ENCODE results near the gene SHISA9.

Gene SHISA9

DNA sequence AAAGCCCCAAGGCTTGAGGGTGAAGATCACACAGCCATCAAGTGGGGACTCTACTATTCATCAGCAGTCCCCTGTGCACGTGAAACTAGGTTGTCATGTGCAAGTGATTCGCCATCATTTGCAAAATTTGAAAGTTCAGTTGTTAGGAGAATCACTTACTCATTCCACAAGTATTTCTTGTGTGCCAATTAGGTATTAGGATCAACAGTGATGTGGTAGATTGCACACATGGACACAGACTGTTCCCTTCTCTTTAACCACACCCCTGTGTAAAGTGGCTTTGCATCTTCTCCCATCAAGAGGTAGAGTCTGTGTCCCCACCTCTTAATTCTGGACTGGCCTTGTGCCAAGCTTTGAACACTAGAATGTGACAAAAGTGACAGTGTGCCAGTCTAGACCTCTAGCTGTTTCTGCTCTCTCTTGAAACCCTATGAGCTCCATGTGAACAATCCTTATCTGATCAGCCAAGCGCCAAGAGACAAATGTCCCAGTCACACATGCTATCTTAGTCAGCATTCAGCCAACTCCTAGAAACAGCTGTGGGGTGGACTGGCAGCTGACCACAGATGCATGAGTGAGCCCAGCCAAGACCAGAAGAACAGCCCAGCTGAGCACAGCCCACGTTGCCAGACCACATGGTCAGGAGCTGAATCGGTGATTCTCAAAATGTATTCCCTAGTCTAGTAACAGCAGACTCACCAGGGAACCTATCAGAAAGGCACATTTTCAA is 31.5 kb upstream of the SHISA9 start:
- no peak overlapping the region for H3K27ac ChIP-seq
- TF ChIP-seq, protein P1, sequence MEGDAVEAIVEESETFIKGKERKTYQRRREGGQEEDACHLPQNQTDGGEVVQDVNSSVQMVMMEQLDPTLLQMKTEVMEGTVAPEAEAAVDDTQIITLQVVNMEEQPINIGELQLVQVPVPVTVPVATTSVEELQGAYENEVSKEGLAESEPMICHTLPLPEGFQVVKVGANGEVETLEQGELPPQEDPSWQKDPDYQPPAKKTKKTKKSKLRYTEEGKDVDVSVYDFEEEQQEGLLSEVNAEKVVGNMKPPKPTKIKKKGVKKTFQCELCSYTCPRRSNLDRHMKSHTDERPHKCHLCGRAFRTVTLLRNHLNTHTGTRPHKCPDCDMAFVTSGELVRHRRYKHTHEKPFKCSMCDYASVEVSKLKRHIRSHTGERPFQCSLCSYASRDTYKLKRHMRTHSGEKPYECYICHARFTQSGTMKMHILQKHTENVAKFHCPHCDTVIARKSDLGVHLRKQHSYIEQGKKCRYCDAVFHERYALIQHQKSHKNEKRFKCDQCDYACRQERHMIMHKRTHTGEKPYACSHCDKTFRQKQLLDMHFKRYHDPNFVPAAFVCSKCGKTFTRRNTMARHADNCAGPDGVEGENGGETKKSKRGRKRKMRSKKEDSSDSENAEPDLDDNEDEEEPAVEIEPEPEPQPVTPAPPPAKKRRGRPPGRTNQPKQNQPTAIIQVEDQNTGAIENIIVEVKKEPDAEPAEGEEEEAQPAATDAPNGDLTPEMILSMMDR (conservative IDR thresholded peaks at IDR 0.05), result no peak

DNA sequence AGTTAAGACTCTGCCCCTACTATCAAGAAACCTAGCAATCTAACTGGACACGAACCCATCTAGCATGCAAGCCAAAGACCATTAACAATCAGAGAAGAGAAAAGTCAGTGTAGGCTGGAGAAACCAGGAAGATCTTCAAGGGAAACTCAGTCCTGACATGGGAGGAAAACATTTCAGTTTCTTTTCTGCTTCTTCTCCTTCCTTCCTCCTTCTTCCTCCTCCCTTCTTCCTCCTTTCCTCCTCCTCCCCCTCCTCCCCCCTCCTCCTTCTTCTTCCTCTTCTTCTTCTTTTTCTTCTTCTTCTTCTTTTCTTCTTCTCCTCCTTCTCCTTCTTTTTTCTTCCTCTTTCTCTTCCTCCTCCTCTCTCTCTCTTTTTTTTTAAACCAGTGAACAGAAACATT is 29.6 kb upstream of the SHISA9 start:
- no peak overlapping the region for H3K27ac ChIP-seq
- TF ChIP-seq, protein P1 (conservative IDR thresholded peaks at IDR 0.05), result no peak

DNA sequence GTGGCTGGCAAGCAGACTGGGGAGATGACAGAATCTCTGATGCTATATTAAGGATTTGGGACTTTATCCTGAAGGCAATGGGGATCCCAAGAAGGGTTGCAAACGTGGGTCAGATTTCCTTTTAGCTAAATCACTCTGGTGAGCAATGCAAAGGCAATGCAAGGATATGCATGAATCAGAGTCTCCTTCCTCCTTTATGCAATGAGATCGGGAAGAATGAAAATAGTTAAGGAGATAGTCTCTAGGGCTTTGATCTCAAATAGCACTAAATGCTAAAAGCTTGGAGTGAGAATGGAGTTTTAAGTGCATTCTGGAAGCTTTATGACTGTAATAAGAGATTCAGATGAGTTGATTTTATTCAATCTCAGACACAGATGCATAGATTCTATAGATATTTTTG is 27.2 kb upstream of the SHISA9 start:
- TF ChIP-seq, protein P1 (conservative IDR thresholded peaks at IDR 0.05), result no peak
- H3K27ac ChIP-seq, result no peak overlapping the region

DNA sequence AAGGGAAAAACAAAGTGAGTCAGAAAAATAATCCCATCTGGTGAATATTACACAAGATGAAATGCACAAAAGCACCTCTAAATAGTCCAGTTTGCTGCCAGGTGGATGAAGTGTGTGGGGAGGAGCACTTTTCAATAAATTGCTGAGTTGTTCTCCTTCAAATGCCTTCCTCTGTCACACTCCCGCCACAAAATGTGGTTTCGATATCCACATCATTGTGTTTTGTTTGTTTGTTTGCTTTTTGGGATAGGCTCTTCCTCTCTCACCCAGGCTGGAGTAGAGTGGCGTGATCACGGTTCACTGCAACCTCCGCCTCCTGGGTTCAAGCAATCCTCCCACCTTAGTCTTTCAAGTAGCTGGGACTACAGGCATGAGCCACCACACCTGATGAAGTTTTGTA is 24.6 kb upstream of the SHISA9 start:
- H3K27ac ChIP-seq, result no peak overlapping the region
- TF ChIP-seq, protein P1 (conservative IDR thresholded peaks at IDR 0.05), result no peak

DNA sequence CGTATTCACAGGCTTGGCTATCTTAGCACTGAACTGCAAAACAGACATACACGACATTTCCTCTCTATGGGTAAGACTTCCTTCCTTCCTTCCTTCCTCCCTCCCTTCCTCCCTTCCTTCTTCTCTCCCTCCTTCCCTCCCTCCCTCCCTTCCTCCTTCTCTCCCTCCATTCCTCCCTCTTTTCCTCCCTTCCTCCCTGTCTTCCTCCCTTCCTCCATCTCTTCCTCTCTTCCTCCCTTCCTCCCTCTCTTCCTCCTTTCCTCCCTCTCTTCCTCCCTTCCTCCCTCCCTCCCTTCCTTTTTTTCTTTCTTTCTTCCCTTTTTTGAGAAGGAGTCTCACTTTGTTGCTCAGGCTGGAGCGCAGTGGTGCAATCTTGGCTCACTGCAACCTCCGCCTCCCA is 22.4 kb upstream of the SHISA9 start:
- H3K27ac ChIP-seq, result no peak overlapping the region
- TF ChIP-seq, protein P1 (conservative IDR thresholded peaks at IDR 0.05), result no peak

DNA sequence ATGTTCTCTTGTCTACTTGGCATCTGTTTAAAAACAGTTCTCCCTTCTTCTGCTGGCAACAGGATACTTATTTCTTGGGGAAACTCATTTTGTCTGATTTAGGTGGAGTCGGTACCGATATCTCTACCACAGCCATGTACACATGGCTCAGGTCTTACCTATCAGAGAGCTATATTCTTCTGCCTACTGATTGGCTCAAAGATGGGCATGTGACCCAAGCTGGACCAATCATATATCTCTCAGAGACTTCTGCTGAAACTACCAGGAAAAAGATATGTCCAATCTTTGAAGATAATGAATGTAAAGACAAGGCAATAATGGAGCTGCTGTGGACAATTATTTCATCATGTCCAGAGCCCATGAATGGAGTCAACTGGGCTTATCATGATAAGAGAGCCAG is 21.6 kb upstream of the SHISA9 start:
- no peak overlapping the region for H3K27ac ChIP-seq
- TF ChIP-seq, protein P1 (conservative IDR thresholded peaks at IDR 0.05), result no peak

DNA sequence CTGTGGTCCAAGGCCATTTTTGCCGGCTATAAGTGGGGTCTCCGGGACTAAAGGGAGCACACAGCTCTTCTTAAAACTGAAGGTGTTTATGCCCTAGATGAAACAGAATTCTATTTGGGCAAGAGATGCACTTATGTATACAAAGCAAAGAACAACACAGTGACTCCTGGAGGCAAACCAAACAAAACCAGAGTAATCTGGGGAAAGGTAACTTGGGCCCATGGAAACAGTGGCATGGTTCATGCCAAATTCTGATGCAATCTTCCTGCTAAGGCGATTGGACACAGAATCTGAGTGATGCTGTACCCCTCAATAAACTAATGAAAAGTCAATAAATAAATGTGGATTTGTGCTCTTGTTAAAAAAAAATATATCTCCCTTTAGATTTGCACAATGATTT is 20.2 kb upstream of the SHISA9 start:
- TF ChIP-seq, protein P1 (conservative IDR thresholded peaks at IDR 0.05), result 0 out of 2 replicates have a peak, but pooled peaks have one; percentile 11
- H3K27ac ChIP-seq, result peak overlapping the region; percentile 54; the same call in 1 of the 2 replicates

All from VCaP (cell line).